WI38 (cell line): ENCODE results near the gene PSKH1.

ENCODE experiments used
- H3K4me3 ChIP-seq: 2 replicates; pipeline ENCODE4 v1.5.1; 2011; ENCODE audit warnings: low read depth, mild to moderate bottlenecking, control low read depth, low read length
- TF ChIP-seq, protein P1 (sequence below): IDR thresholded peaks from 2 replicates; pipeline ENCODE4 v1.5.1; 2012; ENCODE audit warnings: low read depth, mild to moderate bottlenecking, control low read depth, low read length

The PSKH1 gene

DNA sequence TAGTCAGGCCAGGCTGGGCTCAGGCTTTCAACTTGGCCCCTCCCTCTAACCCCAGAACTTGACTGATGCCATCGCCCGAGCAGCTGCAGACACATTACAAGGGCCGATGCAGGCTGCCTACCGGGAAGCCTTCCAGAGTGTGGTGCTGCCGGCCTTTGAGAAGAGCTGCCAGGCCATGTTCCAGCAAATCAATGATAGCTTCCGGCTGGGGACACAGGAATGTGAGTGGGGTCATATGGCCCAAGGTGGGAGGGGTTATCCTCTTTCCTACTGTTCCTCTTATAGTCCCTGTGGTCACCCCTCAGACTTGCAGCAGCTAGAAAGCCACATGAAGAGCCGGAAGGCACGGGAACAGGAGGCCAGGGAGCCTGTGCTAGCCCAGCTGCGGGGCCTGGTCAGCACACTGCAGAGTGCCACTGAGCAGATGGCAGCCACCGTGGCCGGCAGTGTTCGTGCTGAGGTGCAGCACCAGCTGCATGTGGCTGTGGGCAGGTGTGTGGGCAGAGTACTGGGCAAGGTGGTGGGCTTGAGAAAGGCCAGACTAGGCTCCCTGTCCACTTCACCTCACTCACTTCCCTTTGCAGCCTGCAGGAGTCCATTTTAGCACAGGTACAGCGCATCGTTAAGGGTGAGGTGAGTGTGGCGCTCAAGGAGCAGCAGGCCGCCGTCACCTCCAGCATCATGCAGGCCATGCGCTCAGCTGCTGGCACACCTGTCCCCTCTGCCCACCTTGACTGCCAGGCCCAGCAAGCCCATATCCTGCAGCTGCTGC, 10.5 kb upstream of the PSKH1 start:
- TF ChIP-seq, protein P1, sequence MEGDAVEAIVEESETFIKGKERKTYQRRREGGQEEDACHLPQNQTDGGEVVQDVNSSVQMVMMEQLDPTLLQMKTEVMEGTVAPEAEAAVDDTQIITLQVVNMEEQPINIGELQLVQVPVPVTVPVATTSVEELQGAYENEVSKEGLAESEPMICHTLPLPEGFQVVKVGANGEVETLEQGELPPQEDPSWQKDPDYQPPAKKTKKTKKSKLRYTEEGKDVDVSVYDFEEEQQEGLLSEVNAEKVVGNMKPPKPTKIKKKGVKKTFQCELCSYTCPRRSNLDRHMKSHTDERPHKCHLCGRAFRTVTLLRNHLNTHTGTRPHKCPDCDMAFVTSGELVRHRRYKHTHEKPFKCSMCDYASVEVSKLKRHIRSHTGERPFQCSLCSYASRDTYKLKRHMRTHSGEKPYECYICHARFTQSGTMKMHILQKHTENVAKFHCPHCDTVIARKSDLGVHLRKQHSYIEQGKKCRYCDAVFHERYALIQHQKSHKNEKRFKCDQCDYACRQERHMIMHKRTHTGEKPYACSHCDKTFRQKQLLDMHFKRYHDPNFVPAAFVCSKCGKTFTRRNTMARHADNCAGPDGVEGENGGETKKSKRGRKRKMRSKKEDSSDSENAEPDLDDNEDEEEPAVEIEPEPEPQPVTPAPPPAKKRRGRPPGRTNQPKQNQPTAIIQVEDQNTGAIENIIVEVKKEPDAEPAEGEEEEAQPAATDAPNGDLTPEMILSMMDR: no peak
- H3K4me3 ChIP-seq: no peak overlapping the region

DNA sequence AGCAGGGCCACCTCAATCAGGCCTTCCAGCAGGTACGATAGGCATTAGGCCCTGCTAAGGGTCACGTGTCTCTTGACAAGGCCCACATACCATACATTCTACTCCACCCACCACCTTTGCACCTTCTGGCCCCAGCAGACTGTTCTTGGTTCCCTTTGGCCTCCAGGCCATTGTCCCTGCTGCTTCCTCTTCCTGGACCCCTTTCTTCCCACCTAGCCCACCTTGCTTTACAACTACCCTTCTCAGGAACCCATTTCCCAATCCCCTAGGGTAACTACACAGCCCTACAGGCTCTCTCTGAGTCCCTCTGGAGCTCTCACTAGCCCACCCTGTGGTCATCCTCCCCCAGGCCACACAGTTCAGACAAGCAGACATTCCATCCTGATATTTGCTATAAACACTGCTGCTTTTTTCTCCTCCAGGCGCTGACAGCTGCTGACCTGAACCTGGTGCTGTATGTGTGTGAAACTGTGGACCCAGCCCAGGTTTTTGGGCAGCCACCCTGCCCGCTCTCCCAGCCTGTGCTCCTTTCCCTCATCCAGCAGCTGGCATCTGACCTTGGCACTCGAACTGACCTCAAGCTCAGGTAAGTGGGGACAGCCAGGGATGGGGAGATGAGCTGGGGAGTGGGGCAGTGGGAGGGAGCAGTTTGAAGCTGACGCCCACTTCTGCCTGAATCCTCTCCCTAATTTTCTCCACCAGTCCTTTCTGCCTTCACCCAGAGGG, 9.7 kb upstream of the PSKH1 start:
- TF ChIP-seq, protein P1: no peak
- no peak overlapping the region for H3K4me3 ChIP-seq

DNA sequence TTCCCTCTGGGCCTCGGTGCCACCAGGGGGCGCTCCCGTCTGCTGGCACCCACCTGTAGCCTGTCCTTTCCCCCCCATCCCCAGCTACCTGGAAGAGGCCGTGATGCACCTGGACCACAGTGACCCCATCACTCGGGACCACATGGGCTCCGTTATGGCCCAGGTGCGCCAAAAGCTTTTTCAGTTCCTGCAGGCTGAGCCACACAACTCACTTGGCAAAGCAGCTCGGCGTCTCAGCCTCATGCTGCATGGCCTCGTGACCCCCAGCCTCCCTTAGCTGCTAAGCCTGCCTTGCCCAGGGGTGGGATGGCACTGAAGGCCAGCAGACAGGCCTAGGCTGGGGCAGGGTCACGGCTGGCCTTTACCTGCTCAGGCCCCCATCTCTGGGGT, 9.2 kb upstream of the PSKH1 start:
- TF ChIP-seq, protein P1: peak; percentile 85
- no peak overlapping the region for H3K4me3 ChIP-seq

DNA sequence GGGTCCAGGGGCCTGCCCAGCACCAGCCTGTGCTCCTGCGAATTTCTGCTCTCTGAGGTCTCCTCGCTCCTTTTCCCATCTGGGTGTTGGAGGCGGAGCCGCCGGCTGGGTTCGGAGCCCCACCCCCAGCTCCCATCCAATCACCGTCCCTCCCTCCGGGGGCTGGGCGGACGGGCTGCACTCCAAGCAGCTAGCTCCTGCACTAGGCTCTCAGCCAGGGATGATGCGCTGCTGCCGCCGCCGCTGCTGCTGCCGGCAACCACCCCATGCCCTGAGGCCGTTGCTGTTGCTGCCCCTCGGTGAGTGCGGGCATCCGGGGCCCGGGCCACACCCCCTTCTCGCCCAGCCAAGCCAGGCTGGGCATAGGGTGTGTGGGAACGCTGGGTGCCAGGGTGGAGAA, 8.4 kb upstream of the PSKH1 start, which contains the start of gene NRN1L:
Gene NRN1L (plus strand): TSS at position 202 of the 400 bp plus-strand sequence. CDS start 19 bp downstream, at position 221.
- TF ChIP-seq, protein P1: no peak
- H3K4me3 ChIP-seq: no peak within 1 kb of the TSS

DNA sequence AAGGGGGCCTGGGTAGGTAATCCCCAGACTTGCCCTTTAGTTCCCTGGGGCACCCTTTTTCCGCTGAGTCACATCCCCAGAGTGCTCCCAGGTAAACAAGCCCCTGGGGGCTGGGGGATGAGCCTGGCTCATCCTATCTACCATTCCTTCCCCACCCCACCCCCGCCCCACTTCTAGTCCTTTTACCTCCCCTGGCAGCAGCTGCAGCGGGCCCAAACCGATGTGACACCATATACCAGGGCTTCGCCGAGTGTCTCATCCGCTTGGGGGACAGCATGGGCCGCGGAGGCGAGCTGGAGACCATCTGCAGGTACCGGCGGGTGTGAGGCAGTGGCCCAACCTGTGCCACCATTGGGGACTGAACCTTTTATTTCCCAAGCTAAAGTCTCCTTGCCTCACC, 7.5 kb upstream of the PSKH1 start:
- TF ChIP-seq, protein P1: no peak
- no peak overlapping the region for H3K4me3 ChIP-seq

DNA sequence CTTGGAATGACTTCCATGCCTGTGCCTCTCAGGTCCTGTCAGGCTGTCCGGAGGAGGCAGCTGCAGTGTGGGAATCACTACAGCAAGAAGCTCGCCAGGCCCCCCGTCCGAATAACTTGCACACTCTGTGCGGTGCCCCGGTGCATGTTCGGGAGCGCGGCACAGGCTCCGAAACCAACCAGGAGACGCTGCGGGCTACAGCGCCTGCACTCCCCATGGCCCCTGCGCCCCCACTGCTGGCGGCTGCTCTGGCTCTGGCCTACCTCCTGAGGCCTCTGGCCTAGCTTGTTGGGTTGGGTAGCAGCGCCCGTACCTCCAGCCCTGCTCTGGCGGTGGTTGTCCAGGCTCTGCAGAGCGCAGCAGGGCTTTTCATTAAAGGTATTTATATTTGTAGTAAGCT, 7.1 kb upstream of the PSKH1 start:
- TF ChIP-seq, protein P1: no peak

DNA sequence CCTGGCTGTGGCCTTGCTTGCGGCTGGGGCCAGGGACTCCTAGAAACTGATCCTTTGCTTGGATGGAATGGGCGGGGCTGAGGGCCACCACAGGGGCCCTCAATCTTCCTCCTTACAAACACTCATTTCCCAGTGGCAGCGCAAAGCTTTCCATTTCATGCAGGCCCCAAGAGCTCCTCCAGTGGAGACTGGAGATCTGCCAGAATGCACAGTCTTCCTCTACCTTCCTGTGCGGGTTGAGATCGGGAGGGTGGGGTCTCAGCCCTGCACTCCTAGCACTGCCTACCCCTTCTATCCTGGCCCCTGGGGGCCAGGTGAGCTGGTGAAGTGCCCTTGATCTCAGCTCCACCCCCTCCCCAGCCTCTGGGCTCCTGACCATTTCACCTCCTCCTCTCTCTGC, 6.7 kb upstream of the PSKH1 start:
- TF ChIP-seq, protein P1: no peak
- H3K4me3 ChIP-seq: no peak overlapping the region

More for the DNA sequence above, 7.1 kb upstream of the PSKH1 start:
- H3K4me3 ChIP-seq: no peak overlapping the region
